SK-N-SH treated with all-trans-retinoic acid at 6 μM for 48 hours (cell line): ENCODE measurements around the gene CILP2.

Source experiments
- ATAC-seq: fragments of 200-7000 bp; cut with Tn5 transposase; 3 replicates; pipeline ENCODE4 v1.9.1; 2020; ENCODE audit warnings: mild to moderate bottlenecking, moderate library complexity
- ARNTL ChIP-seq: fragments of 450-650 bp; formaldehyde crosslinking; IDR thresholded peaks from 2 replicates; pipeline ENCODE4 v1.5.0; 2020; ENCODE audit warnings: low read depth, mild to moderate bottlenecking, moderate library complexity, borderline replicate concordance
- BACH2 ChIP-seq: fragments of 250-450 bp; sonication (Bioruptor Pico); IDR thresholded peaks from 2 replicates; pipeline ENCODE4 v1.9.0; 2021; ENCODE audit warnings: mild to moderate bottlenecking, borderline replicate concordance
- CSDC2 ChIP-seq: fragments of 250-450 bp; sonication (Bioruptor Pico); IDR thresholded peaks from 2 replicates; pipeline ENCODE4 v1.5.0; 2020; ENCODE audit warnings: mild to moderate bottlenecking, moderate library complexity
- GLIS3 ChIP-seq: fragments of 250-450 bp; sonication (Bioruptor Pico); IDR thresholded peaks from 2 replicates; pipeline ENCODE4 v1.5.0; 2020; ENCODE audit warnings: mild to moderate bottlenecking, moderate library complexity
- OSR1 ChIP-seq: fragments of 250-450 bp; sonication (Bioruptor Pico); IDR thresholded peaks from 2 replicates; pipeline ENCODE4 v1.8.0; 2022; ENCODE audit warnings: moderate library complexity, mild to moderate bottlenecking, inconsistent platforms
- PATZ1 ChIP-seq: fragments of 250-450 bp; sonication (Bioruptor Pico); IDR thresholded peaks from 2 replicates; pipeline ENCODE4 v1.8.0; 2020; ENCODE audit warnings: mild to moderate bottlenecking, moderate library complexity, borderline replicate concordance
- POU6F1 ChIP-seq: fragments of 250-450 bp; sonication (Bioruptor Pico); IDR thresholded peaks from 2 replicates; pipeline ENCODE4 v1.8.0; 2021; ENCODE audit warnings: low read depth, mild to moderate bottlenecking, moderate library complexity, borderline replicate concordance
- PPARA ChIP-seq: fragments of 250-450 bp; sonication (Bioruptor Pico); IDR thresholded peaks from 2 replicates; pipeline ENCODE4 v1.5.0; 2020; ENCODE audit warnings: mild to moderate bottlenecking, borderline replicate concordance
- SNAI2 ChIP-seq: fragments of 250-450 bp; sonication (Bioruptor Pico); IDR thresholded peaks from 2 replicates; pipeline ENCODE4 v1.5.0; 2020; ENCODE audit warnings: mild to moderate bottlenecking, moderate library complexity
- TCF4 ChIP-seq: fragments of 250-450 bp; sonication (Bioruptor Pico); IDR thresholded peaks from 2 replicates; pipeline ENCODE4 v1.8.0; 2021; ENCODE audit warnings: mild to moderate bottlenecking, moderate library complexity, borderline replicate concordance
- TOX ChIP-seq: fragments of 250-450 bp; sonication (Bioruptor Pico); IDR thresholded peaks from 2 replicates; pipeline ENCODE4 v1.8.0; 2021; ENCODE audit warnings: mild to moderate bottlenecking, moderate library complexity, borderline replicate concordance
- TSHZ2 ChIP-seq: fragments of 250-450 bp; sonication (Bioruptor Pico); IDR thresholded peaks from 2 replicates; pipeline ENCODE4 v1.5.0; 2020; ENCODE audit warnings: mild to moderate bottlenecking, moderate library complexity
- ZFP3 ChIP-seq: fragments of 250-450 bp; sonication (Bioruptor Pico); IDR thresholded peaks from 2 replicates; pipeline ENCODE4 v1.5.0; 2020; ENCODE audit warnings: mild to moderate bottlenecking, moderate library complexity
- ZFP30 ChIP-seq: fragments of 450-650 bp; formaldehyde crosslinking; IDR thresholded peaks from 2 replicates; pipeline ENCODE4 v1.5.0; 2022; ENCODE audit warnings: mild to moderate bottlenecking, moderate library complexity
- ZNF565 ChIP-seq: fragments of 450-650 bp; formaldehyde crosslinking; conservative IDR thresholded peaks from 2 replicates; pipeline ENCODE4 v1.5.0; 2020; ENCODE audit warnings: low read depth, mild to moderate bottlenecking, moderate library complexity
- ZNF70 ChIP-seq: fragments of 450-650 bp; formaldehyde crosslinking; IDR thresholded peaks from 2 replicates; pipeline ENCODE4 v1.5.0; 2020; ENCODE audit warnings: mild to moderate bottlenecking, moderate library complexity
- ZNF8 ChIP-seq: fragments of 450-650 bp; formaldehyde crosslinking; IDR thresholded peaks from 2 replicates; pipeline ENCODE4 v1.5.0; 2020; ENCODE audit warnings: mild to moderate bottlenecking, moderate library complexity
- TF ChIP-seq, protein P1 (sequence below): fragments of 250-450 bp; sonication (Bioruptor Pico); IDR thresholded peaks from 2 replicates; pipeline ENCODE4 v1.5.1; 2021; ENCODE audit warnings: mild to moderate bottlenecking, moderate library complexity

CILP2 gene

GRCh38 chr19:19546751-19547162, 8.7 kb downstream of the CILP2 start:
- ATAC-seq = peak; percentile 15; the same call in 1 of the 3 replicates
- TF ChIP-seq ZFP30 (CRISPR knock-in tag) (no peak), CSDC2 (CRISPR knock-in tag) (no peak)

GRCh38 chr19:19547674-19548336, 9.7 kb downstream of the CILP2 start:
- TF ChIP-seq TOX (CRISPR knock-in tag) = no peak
- TF ChIP-seq OSR1 = no peak
- no peak for TF ChIP-seq ZNF8 (CRISPR knock-in tag)
- no peak for TF ChIP-seq GLIS3
- TF ChIP-seq ZNF565 = no peak
- TF ChIP-seq TSHZ2 (CRISPR knock-in tag) = no peak
- TF ChIP-seq ZFP30 (CRISPR knock-in tag) = no peak
- TF ChIP-seq PATZ1 (CRISPR knock-in tag) = no peak
- no peak for ATAC-seq

GRCh38 chr19:19548915-19549759, 11.1 kb downstream of the CILP2 start:
- ATAC-seq = no peak
- TF ChIP-seq ZFP3 (CRISPR knock-in tag) = peak; percentile 99
- no peak for TF ChIP-seq ARNTL (CRISPR knock-in tag)
- TF ChIP-seq, all 23 proteins: peak for 1

DNA sequence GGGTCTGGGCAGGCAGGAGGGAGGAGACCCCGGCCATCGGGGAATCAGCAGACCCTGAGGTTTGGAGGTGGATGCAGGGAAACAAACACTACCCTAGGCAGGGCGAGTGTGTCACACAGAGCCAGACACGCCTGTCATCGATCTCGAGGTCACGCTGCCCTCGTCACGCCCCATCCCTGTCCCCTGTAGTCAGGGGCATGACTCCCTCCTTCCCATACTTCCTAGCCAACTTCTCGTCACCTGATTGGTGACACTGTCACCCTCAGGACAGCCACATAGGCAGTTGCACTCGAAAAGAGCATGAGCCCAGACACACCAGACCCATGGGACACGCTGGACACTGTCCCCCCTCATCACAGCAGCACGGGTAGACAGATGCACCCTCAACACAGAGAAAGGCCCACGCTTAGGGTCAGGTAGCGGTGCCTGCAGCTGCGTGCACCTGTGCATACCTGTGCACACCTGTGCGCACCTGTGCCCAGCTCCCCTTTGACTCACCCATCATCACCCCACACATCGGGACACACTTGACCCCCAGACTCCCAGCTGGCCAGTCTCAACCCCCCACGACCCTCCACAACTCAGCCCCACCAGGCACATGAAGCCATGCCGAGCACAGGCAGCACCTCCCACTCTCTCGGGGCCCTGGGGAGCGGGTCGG, 11.9 kb downstream of the CILP2 start:
- TF ChIP-seq, protein P1, sequence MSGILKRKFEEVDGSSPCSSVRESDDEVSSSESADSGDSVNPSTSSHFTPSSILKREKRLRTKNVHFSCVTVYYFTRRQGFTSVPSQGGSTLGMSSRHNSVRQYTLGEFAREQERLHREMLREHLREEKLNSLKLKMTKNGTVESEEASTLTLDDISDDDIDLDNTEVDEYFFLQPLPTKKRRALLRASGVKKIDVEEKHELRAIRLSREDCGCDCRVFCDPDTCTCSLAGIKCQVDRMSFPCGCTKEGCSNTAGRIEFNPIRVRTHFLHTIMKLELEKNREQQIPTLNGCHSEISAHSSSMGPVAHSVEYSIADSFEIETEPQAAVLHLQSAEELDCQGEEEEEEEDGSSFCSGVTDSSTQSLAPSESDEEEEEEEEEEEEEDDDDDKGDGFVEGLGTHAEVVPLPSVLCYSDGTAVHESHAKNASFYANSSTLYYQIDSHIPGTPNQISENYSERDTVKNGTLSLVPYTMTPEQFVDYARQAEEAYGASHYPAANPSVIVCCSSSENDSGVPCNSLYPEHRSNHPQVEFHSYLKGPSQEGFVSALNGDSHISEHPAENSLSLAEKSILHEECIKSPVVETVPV = no peak
- no peak for TF ChIP-seq ZNF70 (CRISPR knock-in tag)
- TF ChIP-seq ZNF565 = no peak
- ATAC-seq = no peak

GRCh38 chr19:19550485-19550929, 12.4 kb downstream of the CILP2 start:
- TF ChIP-seq PATZ1 (CRISPR knock-in tag) = no peak
- no peak for TF ChIP-seq ZNF8 (CRISPR knock-in tag)
- no peak for TF ChIP-seq PPARA
- TF ChIP-seq GLIS3 = no peak
- no peak for TF ChIP-seq CSDC2 (CRISPR knock-in tag)
- no peak for TF ChIP-seq TCF4 (CRISPR knock-in tag)
- TF ChIP-seq SNAI2 = no peak
- TF ChIP-seq ARNTL (CRISPR knock-in tag) = no peak
- TF ChIP-seq ZNF70 (CRISPR knock-in tag) = no peak
- no peak for TF ChIP-seq ZFP30 (CRISPR knock-in tag)
- no peak for TF ChIP-seq POU6F1 (CRISPR knock-in tag)
- TF ChIP-seq TSHZ2 (CRISPR knock-in tag) = no peak
- no peak for TF ChIP-seq BACH2 (CRISPR knock-in tag)
- ATAC-seq = no peak
